ENCODE results near the gene FGF12. TPM values are rescaled to one million over a fixed set of nuclear protein-coding genes. Genes with fewer than 3 reads are reported as not detected.

Gene FGF12
- total RNA-seq, 1 experiment from 2014 or later = not detected

DNA sequence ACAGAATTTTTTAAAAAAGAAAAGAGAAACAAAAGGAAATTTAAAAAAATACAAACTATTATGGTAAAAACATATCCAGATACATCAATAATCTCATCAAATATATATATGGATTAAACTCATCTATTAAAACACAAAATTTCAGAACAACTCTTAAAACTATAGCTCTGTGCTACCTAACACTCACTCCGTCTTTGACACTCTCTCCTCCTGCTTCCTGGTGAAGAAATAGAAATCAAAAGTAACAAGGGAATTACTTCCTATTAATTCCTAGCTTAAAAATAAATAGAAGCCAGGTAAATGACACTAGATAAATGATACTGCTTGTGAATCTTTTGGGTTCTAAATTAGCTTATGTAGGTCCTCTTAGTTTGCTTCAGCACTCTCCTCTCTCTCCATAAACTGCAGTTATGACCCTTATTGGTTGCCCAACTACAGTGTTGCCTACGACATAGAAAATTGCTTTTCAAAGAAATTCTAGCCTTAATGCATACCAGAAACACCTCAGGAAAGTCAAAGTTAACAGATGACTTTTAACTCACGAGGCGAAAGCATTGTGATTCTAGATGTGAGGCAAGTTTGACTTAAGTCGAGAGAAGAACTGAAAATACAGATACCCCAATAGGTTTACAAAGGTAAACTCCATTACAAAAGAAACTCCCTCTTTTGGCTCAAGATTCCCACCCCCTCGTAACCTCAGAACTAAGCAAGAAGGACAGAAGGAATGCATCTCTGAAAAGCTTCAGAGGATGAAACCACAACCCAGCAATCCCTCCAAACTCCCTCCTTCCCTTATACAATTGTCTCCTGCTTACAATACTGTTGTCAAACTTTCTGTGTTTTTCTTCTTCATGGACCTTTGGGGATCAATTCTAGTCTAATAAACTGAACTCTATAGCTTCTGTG is 394.7 kb downstream of the FGF12 start:
- H3K36me3 ChIP-seq = no peaks in the 10 kb centered on the region
- DNase-seq (ENCODE audit: low read depth in 1 of 2, low spot score in 2 of 2) = no peak
- no peak overlapping the region for H3K27ac ChIP-seq
- no peaks in the 10 kb centered on the region for H3K4me1 ChIP-seq (replicated peaks)
- no peaks in the 10 kb centered on the region for H3K27me3 ChIP-seq (replicated peaks)
- H3K9me3 ChIP-seq (replicated peaks) = no peaks in the 10 kb centered on the region
- no peak overlapping the region for H3K4me3 ChIP-seq

- Histone ChIP-seq H3K9me3 (replicated peaks) (no peaks in the 10 kb centered on the region), H3K27ac (no peak overlapping the region), H3K36me3 (no peaks in the 10 kb centered on the region), H3K4me1 (replicated peaks) (no peaks in the 10 kb centered on the region), H3K27me3 (replicated peaks) (no peaks in the 10 kb centered on the region), H3K4me3 (no peak overlapping the region)
- DNase-seq (ENCODE audit: low read depth in 1 of 2, low spot score in 2 of 2) = no peak
These were observed 395.5 kb downstream of the FGF12 start for GRCh38 chr3:192331749-192332385.

DNA sequence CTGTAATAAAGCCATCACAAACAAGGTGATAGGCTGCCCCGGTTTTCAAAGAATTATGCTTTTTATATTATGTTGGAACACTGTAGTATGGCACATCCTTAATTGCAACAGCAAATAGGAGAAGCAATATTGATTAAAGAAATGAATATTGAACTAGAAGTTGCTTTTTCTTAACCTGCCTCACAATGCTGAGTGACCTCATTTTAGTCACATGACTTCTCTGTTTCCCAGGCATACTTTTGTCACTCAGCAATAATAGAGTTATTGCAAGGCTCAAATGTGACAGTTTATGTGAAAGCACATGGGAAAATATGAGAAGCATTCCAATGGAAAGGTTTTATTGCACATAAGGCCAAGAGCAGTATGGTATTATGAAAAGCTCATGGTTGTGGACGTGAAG is 400.7 kb downstream of the FGF12 start:
- H3K27me3 ChIP-seq (replicated peaks) = no peaks in the 10 kb centered on the region
- DNase-seq (ENCODE audit: low read depth in 1 of 2, low spot score in 2 of 2) = no peak
- H3K4me1 ChIP-seq (replicated peaks) = no peaks in the 10 kb centered on the region
- H3K4me3 ChIP-seq = no peak overlapping the region
- H3K27ac ChIP-seq = no peak overlapping the region
- no peaks in the 10 kb centered on the region for H3K9me3 ChIP-seq (replicated peaks)
- H3K36me3 ChIP-seq = no peaks in the 10 kb centered on the region

DNA sequence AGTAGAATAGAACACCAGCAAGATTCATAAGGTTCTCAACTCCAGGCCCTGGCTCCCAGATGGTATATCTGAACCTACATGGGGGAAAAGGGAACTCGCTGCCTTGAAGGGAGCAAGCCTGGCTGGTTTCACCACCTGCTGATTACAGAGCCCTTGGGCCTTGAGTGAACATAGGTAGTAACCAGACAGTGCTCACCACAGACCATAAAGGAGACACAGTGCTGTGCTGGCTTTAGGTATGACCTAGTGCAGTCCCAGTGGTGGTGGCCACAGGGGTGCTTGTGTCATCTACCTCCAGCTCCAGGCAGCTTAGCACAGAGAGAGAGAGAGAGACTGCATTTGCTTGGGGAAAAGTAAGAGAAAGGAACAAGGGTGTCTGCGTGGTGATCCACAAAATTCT is 409.8 kb downstream of the FGF12 start:
- Histone ChIP-seq H3K36me3 (no peaks in the 10 kb centered on the region), H3K4me1 (replicated peaks) (no peaks in the 10 kb centered on the region), H3K27me3 (replicated peaks) (no peaks in the 10 kb centered on the region), H3K4me3 (no peak overlapping the region), H3K27ac (no peak overlapping the region), H3K9me3 (replicated peaks) (no peaks in the 10 kb centered on the region)
- no peak for DNase-seq (ENCODE audit: low read depth in 1 of 2, low spot score in 2 of 2)

GRCh38 chr3:192313605-192314004 is 413.7 kb downstream of the FGF12 start:
- Histone ChIP-seq H3K4me1 (replicated peaks) (no peaks in the 10 kb centered on the region), H3K4me3 (no peak overlapping the region), H3K27ac (no peak overlapping the region), H3K9me3 (replicated peaks) (no peaks in the 10 kb centered on the region), H3K36me3 (no peaks in the 10 kb centered on the region), H3K27me3 (replicated peaks) (no peaks in the 10 kb centered on the region)
- DNase-seq (ENCODE audit: low read depth in 1 of 2, low spot score in 2 of 2) = no peak

- Histone ChIP-seq H3K4me3 (no peak overlapping the region), H3K36me3 (no peaks in the 10 kb centered on the region), H3K4me1 (replicated peaks) (no peaks in the 10 kb centered on the region), H3K27ac (no peak overlapping the region), H3K27me3 (replicated peaks) (no peaks in the 10 kb centered on the region), H3K9me3 (replicated peaks) (no peaks in the 10 kb centered on the region)
- DNase-seq (ENCODE audit: low read depth in 1 of 2, low spot score in 2 of 2) = no peak
These were observed 419.7 kb downstream of the FGF12 start for GRCh38 chr3:192307631-192308030.

DNA sequence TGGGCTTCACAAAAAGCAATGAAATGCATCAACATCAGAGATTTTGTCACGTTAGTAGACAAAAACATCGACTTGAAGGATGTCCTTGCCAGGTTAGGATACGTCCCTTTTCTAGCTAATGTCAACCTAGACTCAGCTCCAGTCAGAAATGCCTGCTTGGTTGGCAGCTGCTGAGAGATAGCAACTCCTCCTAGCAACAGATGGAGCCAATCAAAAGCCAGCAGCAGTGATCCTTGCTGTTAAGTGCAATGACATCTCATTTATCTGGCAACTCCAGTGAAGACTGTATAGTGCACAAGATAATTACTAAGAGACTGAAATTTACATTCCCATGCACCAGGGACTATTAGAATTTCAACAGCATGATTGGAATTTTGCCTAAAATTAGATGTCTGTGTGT is 424.1 kb downstream of the FGF12 start:
- Histone ChIP-seq H3K4me1 (replicated peaks) (no peaks in the 10 kb centered on the region), H3K27me3 (replicated peaks) (no peaks in the 10 kb centered on the region), H3K9me3 (replicated peaks) (no peaks in the 10 kb centered on the region), H3K36me3 (no peaks in the 10 kb centered on the region), H3K4me3 (no peak overlapping the region), H3K27ac (no peak overlapping the region)
- no peak for DNase-seq (ENCODE audit: low read depth in 1 of 2, low spot score in 2 of 2)

DNA sequence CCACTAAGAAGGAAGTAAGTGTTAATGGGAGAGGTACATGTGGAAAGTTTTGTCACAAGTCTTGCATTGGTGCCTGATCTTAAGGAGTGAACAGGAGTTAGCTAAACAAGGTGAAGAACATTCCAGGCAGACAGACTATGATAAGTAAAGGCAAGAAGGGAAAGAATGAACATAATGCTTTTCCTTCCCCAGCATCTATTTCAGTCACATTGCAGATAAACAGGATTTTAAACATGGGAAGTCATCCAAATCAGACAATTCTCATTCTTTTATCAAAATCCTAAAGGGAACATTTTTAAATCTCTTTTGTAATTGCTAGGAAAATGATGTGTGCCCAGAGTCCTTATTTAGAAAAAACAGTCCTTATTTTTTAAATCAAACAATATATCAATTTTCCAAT is 424.6 kb downstream of the FGF12 start:
- Histone ChIP-seq H3K27ac (no peak overlapping the region), H3K36me3 (no peaks in the 10 kb centered on the region)

DNA sequence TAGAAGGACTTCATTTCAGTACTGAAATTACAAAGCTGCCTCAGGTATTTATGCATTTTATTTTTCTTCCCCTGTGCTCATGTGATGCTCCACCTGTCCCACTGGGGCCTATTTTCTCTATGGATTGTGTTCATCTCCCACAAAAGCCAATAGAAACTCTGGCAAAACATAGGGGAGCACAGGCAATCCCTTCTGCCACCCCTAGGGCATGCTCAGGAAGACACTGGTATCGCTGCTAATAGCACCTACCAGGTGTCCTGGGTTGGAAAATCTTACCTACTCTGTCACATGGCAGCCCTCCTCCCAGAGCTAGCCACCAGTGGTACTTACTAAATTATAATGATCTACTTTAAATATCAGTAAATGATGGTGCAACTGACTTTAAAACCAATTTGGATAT is 427.4 kb downstream of the FGF12 start:
- no peak for DNase-seq (ENCODE audit: low read depth in 1 of 2, low spot score in 2 of 2)
- Histone ChIP-seq H3K27ac (no peak overlapping the region), H3K27me3 (replicated peaks) (no peaks in the 10 kb centered on the region), H3K9me3 (replicated peaks) (no peaks in the 10 kb centered on the region), H3K4me1 (replicated peaks) (no peaks in the 10 kb centered on the region), H3K4me3 (no peak overlapping the region), H3K36me3 (no peaks in the 10 kb centered on the region)

More for the DNA sequence above, 424.6 kb downstream of the FGF12 start:
- H3K9me3 ChIP-seq (replicated peaks) = no peaks in the 10 kb centered on the region
- H3K4me3 ChIP-seq = no peak overlapping the region
- DNase-seq (ENCODE audit: low read depth in 1 of 2, low spot score in 2 of 2) = no peak
- no peaks in the 10 kb centered on the region for H3K27me3 ChIP-seq (replicated peaks)
- H3K4me1 ChIP-seq (replicated peaks) = no peaks in the 10 kb centered on the region

GRCh38 chr3:192296845-192297244 is 430.5 kb downstream of the FGF12 start:
- no peaks in the 10 kb centered on the region for H3K27me3 ChIP-seq (replicated peaks)
- no peak overlapping the region for H3K27ac ChIP-seq
- H3K9me3 ChIP-seq (replicated peaks) = no peaks in the 10 kb centered on the region
- H3K4me3 ChIP-seq = no peak overlapping the region
- H3K4me1 ChIP-seq (replicated peaks) = no peaks in the 10 kb centered on the region
- DNase-seq (ENCODE audit: low read depth in 1 of 2, low spot score in 2 of 2) = no peak
- H3K36me3 ChIP-seq = no peaks in the 10 kb centered on the region

- Histone ChIP-seq H3K9me3 (replicated peaks) (no peaks in the 10 kb centered on the region), H3K36me3 (no peaks in the 10 kb centered on the region), H3K27me3 (replicated peaks) (no peaks in the 10 kb centered on the region), H3K4me1 (replicated peaks) (no peaks in the 10 kb centered on the region), H3K27ac (no peak overlapping the region), H3K4me3 (no peak overlapping the region)
- DNase-seq (ENCODE audit: low read depth in 1 of 2, low spot score in 2 of 2) = no peak
These were observed 442.8 kb downstream of the FGF12 start for GRCh38 chr3:192284443-192285072.

GRCh38 chr3:192281207-192281880 is 446.0 kb downstream of the FGF12 start:
- Histone ChIP-seq H3K9me3 (replicated peaks) (no peaks in the 10 kb centered on the region), H3K4me1 (replicated peaks) (no peaks in the 10 kb centered on the region), H3K27me3 (replicated peaks) (no peaks in the 10 kb centered on the region), H3K36me3 (no peaks in the 10 kb centered on the region), H3K27ac (no peak overlapping the region), H3K4me3 (no peak overlapping the region)
- no peak for DNase-seq (ENCODE audit: low read depth in 1 of 2, low spot score in 2 of 2)

- Histone ChIP-seq H3K36me3 (no peaks in the 10 kb centered on the region), H3K27ac (no peak overlapping the region), H3K27me3 (replicated peaks) (no peaks in the 10 kb centered on the region), H3K4me1 (replicated peaks) (no peaks in the 10 kb centered on the region), H3K9me3 (replicated peaks) (no peaks in the 10 kb centered on the region), H3K4me3 (no peak overlapping the region)
- DNase-seq (ENCODE audit: low read depth in 1 of 2, low spot score in 2 of 2) = no peak
These were observed 447.7 kb downstream of the FGF12 start for GRCh38 chr3:192279664-192280063.

GRCh38 chr3:192277477-192277876 is 449.9 kb downstream of the FGF12 start:
- Histone ChIP-seq H3K27ac (no peak overlapping the region), H3K4me1 (replicated peaks) (no peaks in the 10 kb centered on the region), H3K36me3 (no peaks in the 10 kb centered on the region), H3K4me3 (no peak overlapping the region), H3K9me3 (replicated peaks) (no peaks in the 10 kb centered on the region), H3K27me3 (replicated peaks) (no peaks in the 10 kb centered on the region)
- DNase-seq (ENCODE audit: low read depth in 1 of 2, low spot score in 2 of 2) = no peak
